ENCODE results near the gene NKX1-1. TPM values are rescaled to one million over a fixed set of nuclear protein-coding genes. Genes with fewer than 3 reads are reported as not detected.

Gene NKX1-1
- polyA plus RNA-seq, 2 of the 4 experiments (the other 2 are of a cell fraction): not detected

DNA sequence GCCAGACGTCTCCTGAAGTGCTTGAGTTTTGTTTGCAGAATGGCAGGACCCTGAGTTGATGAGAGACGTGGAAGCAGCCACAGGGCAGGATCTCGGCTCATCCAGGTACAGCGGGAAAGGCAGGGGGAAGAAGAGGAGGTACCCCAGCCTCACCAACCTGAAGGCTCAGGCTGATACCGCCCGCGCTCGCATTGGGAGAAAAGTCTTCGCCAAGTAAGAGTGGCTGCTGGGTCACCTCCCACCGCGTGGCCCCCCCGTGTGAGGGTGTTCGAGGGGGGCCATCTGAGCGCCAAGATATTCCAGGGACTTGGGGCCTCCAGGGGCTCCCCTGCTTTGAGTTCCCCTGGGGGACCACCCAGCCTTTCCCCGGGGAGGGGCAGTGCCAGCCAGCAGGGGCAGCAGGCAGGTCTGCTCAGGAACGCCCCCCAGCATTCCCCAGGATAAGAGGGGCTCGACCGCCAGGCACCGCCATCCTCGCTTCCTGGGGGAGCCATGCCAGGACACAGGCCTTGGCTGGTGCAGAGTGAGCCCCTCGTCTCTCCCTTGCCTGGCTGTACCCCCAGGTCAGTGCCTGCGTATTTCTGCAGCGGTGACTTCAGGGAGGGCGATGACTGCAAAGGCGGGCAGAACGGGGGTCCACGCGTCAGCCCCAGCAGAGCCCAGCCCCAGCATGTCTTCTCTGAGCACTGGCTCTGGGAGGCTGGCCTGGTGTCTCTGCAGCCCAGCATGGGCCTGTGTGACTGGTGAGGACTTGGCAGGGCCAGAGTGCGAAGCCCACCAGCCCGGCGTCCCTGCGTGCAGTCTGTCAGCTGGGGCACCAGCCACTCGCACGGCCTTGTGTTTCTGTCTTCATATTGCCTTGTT, 22.3 kb downstream of the NKX1-1 start:
- no peak overlapping the region for H3K4me2 ChIP-seq
- H3K27ac ChIP-seq: no peak overlapping the region
- no peaks in the 10 kb centered on the region for H3K4me1 ChIP-seq
- DNase-seq (ENCODE audit: low read depth in 1 of 2, low spot score in 1 of 2): no peak
- TF ChIP-seq, protein P1, sequence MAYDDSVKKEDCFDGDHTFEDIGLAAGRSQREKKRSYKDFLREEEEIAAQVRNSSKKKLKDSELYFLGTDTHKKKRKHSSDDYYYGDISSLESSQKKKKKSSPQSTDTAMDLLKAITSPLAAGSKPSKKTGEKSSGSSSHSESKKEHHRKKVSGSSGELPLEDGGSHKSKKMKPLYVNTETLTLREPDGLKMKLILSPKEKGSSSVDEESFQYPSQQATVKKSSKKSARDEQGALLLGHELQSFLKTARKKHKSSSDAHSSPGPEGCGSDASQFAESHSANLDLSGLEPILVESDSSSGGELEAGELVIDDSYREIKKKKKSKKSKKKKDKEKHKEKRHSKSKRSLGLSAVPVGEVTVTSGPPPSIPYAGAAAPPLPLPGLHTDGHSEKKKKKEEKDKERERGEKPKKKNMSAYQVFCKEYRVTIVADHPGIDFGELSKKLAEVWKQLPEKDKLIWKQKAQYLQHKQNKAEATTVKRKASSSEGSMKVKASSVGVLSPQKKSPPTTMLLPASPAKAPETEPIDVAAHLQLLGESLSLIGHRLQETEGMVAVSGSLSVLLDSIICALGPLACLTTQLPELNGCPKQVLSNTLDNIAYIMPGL (CRISPR knock-in tag; IDR thresholded peaks at IDR 0.05; ENCODE audit: borderline replicate concordance): no peak
- TF ChIP-seq JUN (IDR thresholded peaks at IDR 0.05) (no peak), RFX5 (IDR thresholded peaks at IDR 0.05) (no peak), POLR2AphosphoS2 (conservative IDR thresholded peaks at IDR 0.05; ENCODE audit: low read length) (no peak), ZSCAN20 (CRISPR knock-in tag; IDR thresholded peaks at IDR 0.05) (no peak), ESRRA (IDR thresholded peaks at IDR 0.05; ENCODE audit: borderline replicate concordance, low read length) (no peak), NPAS2 (CRISPR knock-in tag; IDR thresholded peaks at IDR 0.05; ENCODE audit: borderline replicate concordance) (no peak), JUNB (IDR thresholded peaks at IDR 0.05) (no peak), FOXS1 (CRISPR knock-in tag; IDR thresholded peaks at IDR 0.05) (no peak), EHMT2 (IDR thresholded peaks at IDR 0.05; ENCODE audit: low read depth) (no peak), HDAC2 (IDR thresholded peaks at IDR 0.05) (no peak), MYC (IDR thresholded peaks at IDR 0.05; ENCODE audit: borderline replicate concordance, low read length) (no peak), HEYL (CRISPR knock-in tag; IDR thresholded peaks at IDR 0.05) (no peak), KDM1A (IDR thresholded peaks at IDR 0.05; ENCODE audit: low read depth) (no peak), RCOR1 (IDR thresholded peaks at IDR 0.05; ENCODE audit: low read depth, low read length) (no peak), CBX8 (IDR thresholded peaks at IDR 0.05) (no peak)
- TF ChIP-seq, protein P2, sequence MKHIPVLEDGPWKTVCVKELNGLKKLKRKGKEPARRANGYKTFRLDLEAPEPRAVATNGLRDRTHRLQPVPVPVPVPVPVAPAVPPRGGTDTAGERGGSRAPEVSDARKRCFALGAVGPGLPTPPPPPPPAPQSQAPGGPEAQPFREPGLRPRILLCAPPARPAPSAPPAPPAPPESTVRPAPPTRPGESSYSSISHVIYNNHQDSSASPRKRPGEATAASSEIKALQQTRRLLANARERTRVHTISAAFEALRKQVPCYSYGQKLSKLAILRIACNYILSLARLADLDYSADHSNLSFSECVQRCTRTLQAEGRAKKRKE (CRISPR knock-in tag; IDR thresholded peaks at IDR 0.05; ENCODE audit: low read depth): no peak
- TF ChIP-seq, protein P3, sequence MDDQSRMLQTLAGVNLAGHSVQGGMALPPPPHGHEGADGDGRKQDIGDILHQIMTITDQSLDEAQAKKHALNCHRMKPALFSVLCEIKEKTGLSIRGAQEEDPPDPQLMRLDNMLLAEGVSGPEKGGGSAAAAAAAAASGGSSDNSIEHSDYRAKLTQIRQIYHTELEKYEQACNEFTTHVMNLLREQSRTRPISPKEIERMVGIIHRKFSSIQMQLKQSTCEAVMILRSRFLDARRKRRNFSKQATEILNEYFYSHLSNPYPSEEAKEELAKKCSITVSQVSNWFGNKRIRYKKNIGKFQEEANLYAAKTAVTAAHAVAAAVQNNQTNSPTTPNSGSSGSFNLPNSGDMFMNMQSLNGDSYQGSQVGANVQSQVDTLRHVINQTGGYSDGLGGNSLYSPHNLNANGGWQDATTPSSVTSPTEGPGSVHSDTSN (IDR thresholded peaks at IDR 0.05): no peak
- WGBS (ENCODE audit: missing lambda C conversion rate): 92% methylated on average over 19 of the region's 34 CpGs
- POLR2A ChIA-PET: no interaction called here
- CTCF ChIA-PET: no interaction called here
- no peak for ATAC-seq
- FAIRE-seq: no peak
- H3K4me3 ChIP-seq: no peak overlapping the region
- H3K9me3 ChIP-seq: peaks cover 5% of the 10 kb centered on the region; the same call in 1 of the 3 replicates

DNA sequence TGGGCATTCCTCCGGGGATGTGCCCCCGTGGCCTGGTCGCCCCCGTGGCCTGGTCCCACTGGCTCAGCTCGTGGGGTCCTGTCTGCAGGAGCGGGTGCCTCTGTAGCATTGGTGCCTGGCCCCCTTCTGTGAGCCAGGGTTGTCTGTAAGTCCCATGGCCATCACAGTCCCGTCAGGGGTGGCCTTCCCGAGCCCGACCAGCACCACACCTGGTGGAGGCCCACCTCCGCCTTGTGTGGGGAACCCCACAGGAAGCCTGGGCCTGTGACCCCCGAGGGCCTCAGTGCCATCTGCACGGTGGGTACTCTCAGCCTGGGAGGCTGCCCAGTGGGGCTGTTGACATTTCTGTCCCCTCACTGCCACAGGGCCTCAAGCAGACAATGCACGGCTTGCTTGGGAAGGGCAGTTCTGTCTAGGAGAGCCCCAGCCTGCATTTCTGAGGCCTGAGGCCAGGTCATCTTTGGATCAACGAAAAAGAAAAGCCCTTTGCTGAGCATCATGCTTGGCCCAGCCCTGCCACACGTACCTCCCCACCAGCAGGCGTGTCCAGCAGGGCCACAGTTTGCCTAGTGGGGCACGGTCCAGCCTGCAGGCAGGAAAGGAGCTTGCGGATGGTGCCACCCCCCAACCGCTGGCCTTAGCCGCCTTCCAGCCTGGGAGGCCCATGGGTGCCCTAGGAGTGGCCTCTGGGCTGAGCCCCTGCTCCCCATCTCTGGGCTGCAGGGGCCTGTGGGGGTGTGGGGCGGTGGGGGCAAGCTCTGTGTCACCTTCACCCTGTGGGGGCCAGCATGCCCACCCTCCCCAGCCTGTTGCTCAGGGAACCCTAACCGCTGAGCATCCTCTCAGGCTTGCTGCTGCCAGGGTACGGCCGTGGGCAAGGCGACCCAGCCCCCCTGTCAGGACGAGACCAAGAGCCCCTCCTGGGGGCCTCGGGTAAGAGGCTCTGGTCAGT, 23.2 kb downstream of the NKX1-1 start:
- Histone ChIP-seq H3K27ac (no peak overlapping the region), H3K9me3 (0 out of 3 replicates have a peak, but pooled peaks cover under 1% of the 10 kb centered on the region), H3K4me1 (no peaks in the 10 kb centered on the region), H3K4me2 (no peak overlapping the region), H3K4me3 (no peak overlapping the region)
- FAIRE-seq: no peak
- ATAC-seq: no peak
- no peak for DNase-seq (ENCODE audit: low read depth in 1 of 2, low spot score in 1 of 2)
- ChIA-PET CTCF (no interaction called here), POLR2A (no interaction called here)
- WGBS (ENCODE audit: missing lambda C conversion rate): 80% methylated on average over 3 of the region's 27 CpGs
- TF ChIP-seq CBX2 (IDR thresholded peaks at IDR 0.05; ENCODE audit: borderline replicate concordance, low read depth) (no peak), ZFP36 (IDR thresholded peaks at IDR 0.05; ENCODE audit: borderline replicate concordance, partially characterized antibody) (no peak), EHMT2 (IDR thresholded peaks at IDR 0.05; ENCODE audit: low read depth) (no peak), SREBF2 (IDR thresholded peaks at IDR 0.05) (no peak), ZC3H11A (IDR thresholded peaks at IDR 0.05) (no peak), NR3C1 (IDR thresholded peaks at IDR 0.05) (no peak)
- TF ChIP-seq, protein P4, sequence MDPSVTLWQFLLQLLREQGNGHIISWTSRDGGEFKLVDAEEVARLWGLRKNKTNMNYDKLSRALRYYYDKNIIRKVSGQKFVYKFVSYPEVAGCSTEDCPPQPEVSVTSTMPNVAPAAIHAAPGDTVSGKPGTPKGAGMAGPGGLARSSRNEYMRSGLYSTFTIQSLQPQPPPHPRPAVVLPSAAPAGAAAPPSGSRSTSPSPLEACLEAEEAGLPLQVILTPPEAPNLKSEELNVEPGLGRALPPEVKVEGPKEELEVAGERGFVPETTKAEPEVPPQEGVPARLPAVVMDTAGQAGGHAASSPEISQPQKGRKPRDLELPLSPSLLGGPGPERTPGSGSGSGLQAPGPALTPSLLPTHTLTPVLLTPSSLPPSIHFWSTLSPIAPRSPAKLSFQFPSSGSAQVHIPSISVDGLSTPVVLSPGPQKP (IDR thresholded peaks at IDR 0.05; ENCODE audit: low read depth, low read length): no peak
- TF ChIP-seq, protein P1 (CRISPR knock-in tag; IDR thresholded peaks at IDR 0.05; ENCODE audit: borderline replicate concordance): no peak
- TF ChIP-seq, protein P2 (CRISPR knock-in tag; IDR thresholded peaks at IDR 0.05; ENCODE audit: low read depth): no peak
- TF ChIP-seq, protein P5, sequence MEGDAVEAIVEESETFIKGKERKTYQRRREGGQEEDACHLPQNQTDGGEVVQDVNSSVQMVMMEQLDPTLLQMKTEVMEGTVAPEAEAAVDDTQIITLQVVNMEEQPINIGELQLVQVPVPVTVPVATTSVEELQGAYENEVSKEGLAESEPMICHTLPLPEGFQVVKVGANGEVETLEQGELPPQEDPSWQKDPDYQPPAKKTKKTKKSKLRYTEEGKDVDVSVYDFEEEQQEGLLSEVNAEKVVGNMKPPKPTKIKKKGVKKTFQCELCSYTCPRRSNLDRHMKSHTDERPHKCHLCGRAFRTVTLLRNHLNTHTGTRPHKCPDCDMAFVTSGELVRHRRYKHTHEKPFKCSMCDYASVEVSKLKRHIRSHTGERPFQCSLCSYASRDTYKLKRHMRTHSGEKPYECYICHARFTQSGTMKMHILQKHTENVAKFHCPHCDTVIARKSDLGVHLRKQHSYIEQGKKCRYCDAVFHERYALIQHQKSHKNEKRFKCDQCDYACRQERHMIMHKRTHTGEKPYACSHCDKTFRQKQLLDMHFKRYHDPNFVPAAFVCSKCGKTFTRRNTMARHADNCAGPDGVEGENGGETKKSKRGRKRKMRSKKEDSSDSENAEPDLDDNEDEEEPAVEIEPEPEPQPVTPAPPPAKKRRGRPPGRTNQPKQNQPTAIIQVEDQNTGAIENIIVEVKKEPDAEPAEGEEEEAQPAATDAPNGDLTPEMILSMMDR (IDR thresholded peaks at IDR 0.05): no peak
